Liver (tissue), 9 donors: Measurements from ENCODE around the gene SLC1A2. TPM values are rescaled to one million over a fixed set of nuclear protein-coding genes. Genes with fewer than 3 reads are reported as not detected.

Experiments
- DNase-seq: peaks from one replicate; pipeline ENCODE4 v3.0.0-alpha.2; 2017; ENCODE audit warnings: low spot score
- H3K27ac ChIP-seq, 2 donors: one replicate each; pipeline ENCODE4 v1.7.0; 2013; ENCODE audit warnings: inconsistent platforms in 2 of 2, low read length in 2 of 2, control low read depth in 1 of 2, low read depth in 1 of 2, mild to moderate bottlenecking in 1 of 2
- H3K27me3 ChIP-seq, 4 donors: one replicate each; pipeline versions ENCODE4 v1.6.1 to v1.7.0; 2013; ENCODE audit warnings: low read length in 3 of 4, inconsistent platforms in 1 of 4, mild to moderate bottlenecking in 1 of 4, moderate library complexity in 1 of 4; ENCODE audit not compliant: control insufficient read depth in 4 of 4, insufficient read depth in 4 of 4
- H3K36me3 ChIP-seq, 4 donors: one replicate each; pipeline versions ENCODE4 v1.6.1 to v1.7.0; 2013; ENCODE audit warnings: low read length in 3 of 4, mild to moderate bottlenecking in 3 of 4, low read depth in 1 of 4, moderate library complexity in 1 of 4; ENCODE audit not compliant: control insufficient read depth in 4 of 4, insufficient read depth in 3 of 4
- H3K4me1 ChIP-seq, 4 donors: one replicate each; pipeline versions ENCODE4 v1.6.1 to v1.7.0; 2013; ENCODE audit warnings: low read length in 3 of 4, mild to moderate bottlenecking in 3 of 4, moderate library complexity in 1 of 4; ENCODE audit not compliant: control insufficient read depth in 4 of 4, insufficient read depth in 4 of 4
- H3K4me3 ChIP-seq, 3 donors: one replicate each; pipeline versions ENCODE4 v1.6.1 to v1.7.0; 2013; ENCODE audit warnings: low read length in 3 of 3, control low read depth in 1 of 3, low read depth in 1 of 3, mild to moderate bottlenecking in 1 of 3
- H3K9ac ChIP-seq, 2 donors: one replicate each; pipeline ENCODE4 v1.7.0; 2013; ENCODE audit warnings: low read length in 2 of 2, mild to moderate bottlenecking in 2 of 2, moderate library complexity in 2 of 2, control low read depth in 1 of 2, low read depth in 1 of 2
- H3K9me3 ChIP-seq, 4 donors: one replicate each; pipeline versions ENCODE4 v1.6.1 to v1.7.0; 2013; ENCODE audit warnings: low read length in 3 of 4; ENCODE audit not compliant: control insufficient read depth in 4 of 4
- ATF3 ChIP-seq: IDR thresholded peaks from 2 replicates; pipeline ENCODE4 v1.6.1; 2016; ENCODE audit warnings: antibody characterized with exemption
- CTCF ChIP-seq: fragments of 150-350 bp; IDR thresholded peaks from 2 replicates; pipeline ENCODE4 v1.5.1; 2017; ENCODE audit warnings: improper control_type of control experiment, low read depth, low read length; ENCODE audit not compliant: missing input control
- EGR1 ChIP-seq, 2 donors: IDR thresholded peaks; 2 replicates each; pipeline ENCODE4 v1.6.1; 2016 to 2018; ENCODE audit warnings: antibody characterized with exemption in 2 of 2, low read depth in 2 of 2
- FOXA1 ChIP-seq: IDR thresholded peaks from 2 replicates; pipeline ENCODE4 v1.6.1; 2016; ENCODE audit warnings: antibody characterized with exemption
- FOXA2 ChIP-seq: IDR thresholded peaks from 2 replicates; pipeline ENCODE4 v1.6.1; 2016; ENCODE audit warnings: antibody characterized with exemption
- GABPA ChIP-seq, 2 donors: IDR thresholded peaks in 1 of 2; conservative IDR thresholded peaks in 1 of 2; 2 replicates each; pipeline ENCODE4 v1.6.1; 2016; ENCODE audit warnings: antibody characterized with exemption in 2 of 2, mild to moderate bottlenecking in 1 of 2, moderate library complexity in 1 of 2
- HNF4A ChIP-seq, 2 donors: conservative IDR thresholded peaks; 2 replicates each; pipeline ENCODE4 v1.6.1; 2016; ENCODE audit warnings: antibody characterized with exemption in 2 of 2, mild to moderate bottlenecking in 2 of 2
- JUND ChIP-seq, 2 donors: IDR thresholded peaks; 2 replicates each; pipeline ENCODE4 v1.6.1; 2016; ENCODE audit warnings: antibody characterized with exemption in 2 of 2
- MAX ChIP-seq: IDR thresholded peaks from 2 replicates; pipeline ENCODE4 v1.6.1; 2016; ENCODE audit warnings: antibody characterized with exemption
- NR2F2 ChIP-seq: IDR thresholded peaks from 2 replicates; pipeline ENCODE4 v1.6.1; 2016; ENCODE audit warnings: antibody characterized with exemption
- RAD21 ChIP-seq, 2 donors: IDR thresholded peaks; 2 replicates each; pipeline ENCODE4 v1.6.1; 2016; ENCODE audit warnings: antibody characterized with exemption in 2 of 2, mild to moderate bottlenecking in 2 of 2
- REST ChIP-seq: IDR thresholded peaks from 2 replicates; pipeline ENCODE4 v1.6.1; 2016; ENCODE audit warnings: antibody characterized with exemption, mild to moderate bottlenecking
- RXRA ChIP-seq, 2 donors: IDR thresholded peaks; 2 replicates each; pipeline ENCODE4 v1.6.1; 2017 to 2018; ENCODE audit warnings: antibody characterized with exemption in 2 of 2, mild to moderate bottlenecking in 1 of 2
- TAF1 ChIP-seq: conservative IDR thresholded peaks from 2 replicates; pipeline ENCODE4 v1.6.1; 2016; ENCODE audit warnings: antibody characterized with exemption, mild to moderate bottlenecking
- ZBTB33 ChIP-seq: IDR thresholded peaks from 2 replicates; pipeline ENCODE4 v1.6.1; 2016; ENCODE audit warnings: antibody characterized with exemption
- WGBS: extraction: QIAGEN DNeasy Blood & Tissue Kit; methylation state at CpG from one replicate; pipeline ENCODE4 v1.1.7; 2013; 5-methylcytosine and 5-hydroxymethylcytosine counted together
- polyA plus RNA-seq, 2 donors: library from polyadenylated mRNA; stranded (reverse) in 1 of 2; unstranded in 1 of 2; fragments of 200-250 nt in 1 of 2; fragments of >200 nt in 1 of 2; fragmentation: Nextera tagmentation in 1 of 2; extraction: Ambion mirVana in 1 of 2; gene quantifications; one replicate each; pipeline versions ENCODE4 v1.2.1 to v1.2.3, GENCODE V29; 2013 to 2015
- total RNA-seq, 2 donors: library from RNA; depleted of rRNA; stranded (reverse); fragments of >200 nt; gene quantifications; one replicate each; pipeline ENCODE4 v1.2.3, GENCODE V29; 2014
- donor health status: healthy.
- donor health status: healthy.
- donor health status: healthy.
- donor health status: healthy.
- donor health status: healthy.

Gene SLC1A2
- total and polyA plus RNA-seq, 4 donors, result 6.4 to 19.5 (median 13.5) TPM

- Histone ChIP-seq H3K9ac (no peak overlapping the region), H3K36me3 (no peaks in the 10 kb centered on the region), H3K27me3 (no peaks in the 10 kb centered on the region), H3K27ac (no peak overlapping the region), H3K9me3 (no peaks in the 10 kb centered on the region), H3K4me3 (no peak overlapping the region), H3K4me1 (peaks cover 0 to 3% (median 0%) of the 10 kb centered on the region in 4 donors)
- DNase-seq, result no peak
- 99% methylated on average over 4 of the region's 4 CpGs for WGBS
- TF ChIP-seq TAF1, result no peak
- TF ChIP-seq FOXA1, result no peak
- no peak for TF ChIP-seq ATF3
- no peak for TF ChIP-seq GABPA (IDR thresholded peaks at IDR 0.05 in 1 of 2, conservative IDR thresholded peaks at IDR 0.05 in 1 of 2)
- no peak for TF ChIP-seq MAX
- no peak for TF ChIP-seq REST
- no peak for TF ChIP-seq RXRA (IDR thresholded peaks at IDR 0.05)
- no peak for TF ChIP-seq RAD21 (IDR thresholded peaks at IDR 0.05)
- TF ChIP-seq ZBTB33, result no peak
These were observed 125.7 kb downstream of the SLC1A2 start for GRCh38 chr11:35293699-35294098.

GRCh38 chr11:35293035-35293434 is 126.3 kb downstream of the SLC1A2 start:
- WGBS, result 69% methylated on average over 3 of the region's 3 CpGs
- no peak overlapping the region for H3K27ac ChIP-seq
- H3K9ac ChIP-seq, result no peak overlapping the region
- H3K27me3 ChIP-seq, result no peaks in the 10 kb centered on the region
- no peak overlapping the region for H3K4me3 ChIP-seq
- H3K4me1 ChIP-seq, result peaks cover 0 to 3% (median 0%) of the 10 kb centered on the region in 4 donors
- no peaks in the 10 kb centered on the region for H3K36me3 ChIP-seq
- no peaks in the 10 kb centered on the region for H3K9me3 ChIP-seq
- no peak for TF ChIP-seq FOXA2
- TF ChIP-seq REST, result no peak
- no peak for TF ChIP-seq ATF3
- no peak for TF ChIP-seq GABPA (IDR thresholded peaks at IDR 0.05 in 1 of 2, conservative IDR thresholded peaks at IDR 0.05 in 1 of 2)
- TF ChIP-seq HNF4A (conservative IDR thresholded peaks at IDR 0.05), result no peak
- no peak for TF ChIP-seq CTCF
- TF ChIP-seq TAF1, result no peak
- TF ChIP-seq NR2F2, result no peak
- TF ChIP-seq EGR1 (IDR thresholded peaks at IDR 0.05; ENCODE audit: low read depth in 2 of 2), result no peak
- no peak for TF ChIP-seq JUND (IDR thresholded peaks at IDR 0.05)
- no peak for TF ChIP-seq FOXA1
- no peak for TF ChIP-seq MAX
- DNase-seq, result no peak
